Measurements from ENCODE around the gene OR6B3.

OR6B3 gene

GRCh38 chr2:240018071-240018750 is 35.1 kb downstream of the OR6B3 start:
- no peak for ATAC-seq (ENCODE audit: low read depth)
- H3K4me1 ChIP-seq (ENCODE audit: insufficient read depth, poor library complexity, severe bottlenecking): no peaks in the 10 kb centered on the region
- DNase-seq (ENCODE audit: low spot score): no peak
- no peaks in the 10 kb centered on the region for H3K9me3 ChIP-seq (ENCODE audit: severe bottlenecking)
- no peak for TF ChIP-seq CTCF (IDR thresholded peaks at IDR 0.05; ENCODE audit: poor library complexity, severe bottlenecking)
- no peak overlapping the region for H3K4me3 ChIP-seq (ENCODE audit: severe bottlenecking)
- H3K36me3 ChIP-seq (ENCODE audit: low read depth): peaks cover 74% of the 10 kb centered on the region
- H3K27me3 ChIP-seq (ENCODE audit: insufficient read depth, poor library complexity, severe bottlenecking): no peaks in the 10 kb centered on the region
- H3K27ac ChIP-seq (ENCODE audit: poor library complexity, severe bottlenecking): no peak overlapping the region

GRCh38 chr2:240014327-240014726 is 39.0 kb downstream of the OR6B3 start:
- H3K36me3 ChIP-seq (ENCODE audit: low read depth): peaks cover 85% of the 10 kb centered on the region
- no peak for ATAC-seq (ENCODE audit: low read depth)

GRCh38 chr2:240013343-240013742 is 40.0 kb downstream of the OR6B3 start:
- TF ChIP-seq CTCF (IDR thresholded peaks at IDR 0.05; ENCODE audit: poor library complexity, severe bottlenecking): peak; percentile 20
- H3K27ac ChIP-seq (ENCODE audit: poor library complexity, severe bottlenecking): no peak overlapping the region
- ATAC-seq (ENCODE audit: low read depth) (no peak), DNase-seq (ENCODE audit: low spot score) (no peak)
- H3K27me3 ChIP-seq (ENCODE audit: insufficient read depth, poor library complexity, severe bottlenecking): no peaks in the 10 kb centered on the region
- H3K36me3 ChIP-seq (ENCODE audit: low read depth): peaks cover 85% of the 10 kb centered on the region
- no peak overlapping the region for H3K4me3 ChIP-seq (ENCODE audit: severe bottlenecking)
- no peaks in the 10 kb centered on the region for H3K9me3 ChIP-seq (ENCODE audit: severe bottlenecking)
- no peaks in the 10 kb centered on the region for H3K4me1 ChIP-seq (ENCODE audit: insufficient read depth, poor library complexity, severe bottlenecking)

More at GRCh38 chr2:240014327-240014726, 39.0 kb downstream of the OR6B3 start:
- no peak for DNase-seq (ENCODE audit: low spot score)
- Histone ChIP-seq H3K27ac (ENCODE audit: poor library complexity, severe bottlenecking) (no peak overlapping the region), H3K9me3 (ENCODE audit: severe bottlenecking) (no peaks in the 10 kb centered on the region), H3K4me1 (ENCODE audit: insufficient read depth, poor library complexity, severe bottlenecking) (no peaks in the 10 kb centered on the region), H3K4me3 (ENCODE audit: severe bottlenecking) (no peak overlapping the region), H3K27me3 (ENCODE audit: insufficient read depth, poor library complexity, severe bottlenecking) (no peaks in the 10 kb centered on the region)
- TF ChIP-seq CTCF (IDR thresholded peaks at IDR 0.05; ENCODE audit: poor library complexity, severe bottlenecking): no peak

GRCh38 chr2:240002983-240003382 is 50.3 kb downstream of the OR6B3 start:
- H3K4me3 ChIP-seq (ENCODE audit: severe bottlenecking): no peak overlapping the region
- H3K9me3 ChIP-seq (ENCODE audit: severe bottlenecking): no peaks in the 10 kb centered on the region
- no peaks in the 10 kb centered on the region for H3K4me1 ChIP-seq (ENCODE audit: insufficient read depth, poor library complexity, severe bottlenecking)
- H3K27ac ChIP-seq (ENCODE audit: poor library complexity, severe bottlenecking): no peak overlapping the region
- no peak for DNase-seq (ENCODE audit: low spot score)
- no peak for ATAC-seq (ENCODE audit: low read depth)
- H3K36me3 ChIP-seq (ENCODE audit: low read depth): peaks cover 84% of the 10 kb centered on the region
- no peaks in the 10 kb centered on the region for H3K27me3 ChIP-seq (ENCODE audit: insufficient read depth, poor library complexity, severe bottlenecking)
- TF ChIP-seq CTCF (IDR thresholded peaks at IDR 0.05; ENCODE audit: poor library complexity, severe bottlenecking): no peak

GRCh38 chr2:240000671-240001070 is 52.6 kb downstream of the OR6B3 start:
- no peaks in the 10 kb centered on the region for H3K27me3 ChIP-seq (ENCODE audit: insufficient read depth, poor library complexity, severe bottlenecking)
- H3K27ac ChIP-seq (ENCODE audit: poor library complexity, severe bottlenecking): no peak overlapping the region
- H3K4me1 ChIP-seq (ENCODE audit: insufficient read depth, poor library complexity, severe bottlenecking): no peaks in the 10 kb centered on the region
- no peak overlapping the region for H3K4me3 ChIP-seq (ENCODE audit: severe bottlenecking)
- no peak for TF ChIP-seq CTCF (IDR thresholded peaks at IDR 0.05; ENCODE audit: poor library complexity, severe bottlenecking)
- ATAC-seq (ENCODE audit: low read depth) (no peak), DNase-seq (ENCODE audit: low spot score) (no peak)
- no peaks in the 10 kb centered on the region for H3K9me3 ChIP-seq (ENCODE audit: severe bottlenecking)
- H3K36me3 ChIP-seq (ENCODE audit: low read depth): peaks cover 74% of the 10 kb centered on the region
